Glomerular endothelial cell (primary cell): Measurements from ENCODE around the gene ABCA4. TPM values are rescaled to one million over a fixed set of nuclear protein-coding genes. Genes with fewer than 3 reads are reported as not detected.
"Not testable (repeated sequence)": the region's sequence is repeated elsewhere in the genome, so short reads cannot be mapped to it uniquely, and the experiment has no call there.

Experiments used
- DNase-seq: peaks from one replicate; pipeline ENCODE4 v3.0.0-alpha.2; 2011; ENCODE audit warnings: low read depth, low spot score; ENCODE audit errors: extremely low read depth
- total RNA-seq: library from RNA; depleted of rRNA; stranded (reverse); fragments of >200 nt; gene quantifications from 2 replicates; pipeline ENCODE4 v1.2.3, GENCODE V29; 2015

The ABCA4 gene
- total RNA-seq, 1 donor from 2014 or later, result 7.0 TPM

DNA sequence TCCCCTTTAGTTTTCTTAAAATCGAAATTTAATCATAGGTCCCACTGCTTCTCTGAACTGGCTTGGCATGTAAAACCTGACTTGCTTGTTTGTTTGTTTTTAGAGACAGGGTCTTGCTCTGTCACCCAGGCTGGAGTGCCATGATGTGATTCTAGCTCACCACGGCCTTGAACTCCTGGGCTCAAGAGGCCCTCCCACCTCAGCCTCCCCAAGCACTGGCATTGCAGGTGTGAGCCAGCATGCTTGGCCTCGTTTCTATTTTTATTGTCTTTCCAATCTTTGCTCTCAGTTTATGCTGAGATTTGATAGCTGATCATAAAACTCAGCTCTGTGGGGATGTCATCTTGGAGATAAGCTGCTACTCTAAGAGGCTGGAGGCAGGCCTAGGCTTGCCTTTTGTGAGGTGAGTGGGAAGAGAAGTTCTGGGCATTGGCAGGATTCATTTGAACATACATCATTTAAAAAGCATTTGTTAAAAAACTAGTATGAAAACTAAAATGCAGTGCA, 160.3 kb downstream of the ABCA4 start:
- DNase-seq, result no peak

- DNase-seq, result no peak
These were observed 161.5 kb downstream of the ABCA4 start for GRCh38 chr1:93959413-93959812.

- no peak for DNase-seq
These were observed 162.2 kb downstream of the ABCA4 start for GRCh38 chr1:93958726-93959100.

DNA sequence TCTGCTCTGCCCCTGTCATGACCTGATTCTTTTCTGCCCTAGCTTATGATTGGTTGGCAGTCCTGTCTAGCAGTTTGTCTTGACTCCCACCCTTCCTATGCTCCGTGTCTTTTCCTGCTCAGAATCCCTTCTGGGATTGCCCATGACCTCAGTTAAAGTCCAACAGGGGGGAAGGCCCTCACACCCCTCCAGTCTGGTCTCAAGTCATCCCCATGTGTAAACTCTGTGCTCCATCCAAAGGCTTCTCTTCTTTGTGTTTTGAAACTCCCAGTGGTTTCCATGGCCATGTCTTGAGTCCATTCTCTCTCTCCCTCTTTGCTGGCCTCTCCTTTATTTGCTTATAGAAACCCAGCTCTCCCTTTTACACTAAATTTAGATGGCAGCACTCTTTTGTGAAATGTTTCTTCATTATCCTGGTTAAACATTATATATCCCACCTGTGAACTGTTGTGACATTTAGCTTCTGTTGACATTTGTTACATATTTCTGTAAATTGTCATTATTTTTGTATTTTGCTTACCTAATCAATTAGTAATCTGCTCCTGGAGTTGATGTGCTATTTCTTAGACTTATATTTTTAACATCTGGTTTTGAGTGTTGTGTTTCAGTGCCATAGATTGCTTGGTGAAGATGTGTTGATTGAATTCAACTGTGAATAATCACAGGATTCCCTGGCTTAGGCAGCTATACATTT, 162.8 kb downstream of the ABCA4 start:
- no peak for DNase-seq

DNA sequence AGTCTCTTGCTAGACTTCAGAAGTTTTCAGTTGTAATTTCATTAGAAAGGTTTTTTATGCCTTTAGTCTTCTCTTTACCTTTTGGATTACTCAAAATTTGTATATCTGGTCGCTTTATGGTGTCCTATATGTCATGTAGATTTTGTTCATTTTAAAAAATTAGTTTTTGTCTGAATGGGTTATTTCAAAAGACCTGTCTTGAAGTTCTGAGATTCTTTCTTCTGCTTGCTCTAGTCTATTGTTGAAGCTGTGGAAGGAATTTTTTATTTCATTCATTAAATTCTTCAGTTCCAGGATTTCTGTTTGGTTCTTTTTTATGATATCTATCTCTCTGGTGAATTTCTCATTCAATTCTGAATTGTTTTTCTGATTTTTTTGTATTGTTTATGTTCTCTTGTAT, 165.2 kb downstream of the ABCA4 start:
- DNase-seq, result no peak

DNA sequence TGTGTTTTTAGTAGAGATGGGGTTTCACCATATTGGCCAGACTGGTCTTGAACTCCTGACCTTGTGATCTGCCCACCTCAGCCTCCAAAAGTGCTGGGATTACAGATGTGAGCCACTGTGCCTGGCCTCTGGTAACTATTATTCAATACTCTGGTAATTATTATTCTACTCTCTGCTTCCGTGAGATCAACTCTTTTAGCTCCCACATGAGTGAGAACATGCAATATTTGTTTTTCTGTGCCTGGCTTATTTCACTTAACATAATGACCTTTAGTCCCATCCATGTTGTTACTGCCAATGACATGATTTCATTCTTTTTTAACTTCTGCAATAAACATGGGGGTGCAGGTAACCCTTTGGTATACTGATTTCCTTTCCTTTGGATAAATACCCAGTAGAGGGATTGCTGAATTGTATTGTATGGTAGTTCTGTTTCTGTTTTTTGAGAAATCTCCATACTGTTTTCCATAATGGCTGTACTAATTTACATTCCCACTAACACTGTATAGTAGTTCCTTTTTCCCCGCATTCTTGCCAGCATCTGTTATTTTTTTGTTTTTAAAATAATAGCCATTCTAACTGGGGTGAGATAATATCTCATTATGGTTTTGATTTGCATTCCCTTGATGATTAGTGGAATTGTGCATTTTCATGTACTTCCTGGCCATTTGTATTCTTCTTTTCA, 173.8 kb downstream of the ABCA4 start:
- DNase-seq, result not testable (repeated sequence)

Other genes with a start within 250 kb of the ABCA4 start
- gene DNTTIP2, start 241.9 kb downstream of the ABCA4 start, total RNA-seq, result 27.9 and 28.5 TPM in 2 replicates
- gene GCLM, start 211.7 kb downstream of the ABCA4 start, total RNA-seq, result 18.3 and 21.7 TPM in 2 replicates
- 208 and 221 TPM in 2 replicates for gene ARHGAP29, start 116.4 kb upstream of the ABCA4 start, total RNA-seq